OCI-LY3 (cell line): Measurements from ENCODE around the gene DNAH11.

Source experiments
- H2AFZ ChIP-seq: fragments of 200-600, 300-600 bp; shearing (Covaris generic); 2 replicates; pipeline ENCODE4 v1.6.0; 2014; ENCODE audit warnings: antibody characterized with exemption, low read depth, low read length
- H3K27ac ChIP-seq: fragments of 200-600, 300-600 bp; sonication (generic); 2 replicates; pipeline ENCODE4 v1.5.1; 2014; ENCODE audit warnings: mild to moderate bottlenecking, low read length, moderate library complexity, mixed read lengths
- H3K27me3 ChIP-seq: fragments of 200-600, 300-600 bp; sonication (generic); 2 replicates; pipeline ENCODE4 v1.6.1; 2014; ENCODE audit warnings: low read depth, low read length, mixed read lengths
- H3K36me3 ChIP-seq: fragments of 200-600, 300-600 bp; sonication (generic); replicated peaks from 2 replicates; pipeline ENCODE3; 2014; ENCODE audit warnings: low read depth, low read length, mixed read lengths
- H3K4me1 ChIP-seq: fragments of 300-600, 200-600 bp; sonication (generic); 2 replicates; pipeline ENCODE4 v1.6.1; 2014; ENCODE audit warnings: low read length, mixed read lengths
- H3K4me2 ChIP-seq: fragments of 200-600, 300-600 bp; sonication (generic); 2 replicates; pipeline ENCODE4 v1.6.1; 2014; ENCODE audit warnings: low read length, mixed read lengths
- H3K4me3 ChIP-seq: fragments of 300-600, 200-600 bp; sonication (generic); 2 replicates; pipeline ENCODE4 v1.5.1; 2014; ENCODE audit warnings: antibody characterized with exemption, mild to moderate bottlenecking, low read length, moderate library complexity
- H3K79me2 ChIP-seq: fragments of 300-600, 200-600 bp; shearing (Covaris generic); 2 replicates; pipeline ENCODE4 v1.6.1; 2014; ENCODE audit warnings: mild to moderate bottlenecking, low read length, mixed read lengths
- H3K9ac ChIP-seq: fragments of 300-600, 200-600 bp; shearing (Covaris generic); 2 replicates; pipeline ENCODE4 v1.6.0; 2014; ENCODE audit warnings: mild to moderate bottlenecking, low read length, moderate library complexity
- H3K9me3 ChIP-seq: fragments of 200-600, 300-600 bp; shearing (Covaris generic); 2 replicates; pipeline ENCODE4 v1.6.1; 2014; ENCODE audit warnings: low read length, mixed read lengths; ENCODE audit not compliant: insufficient read depth
- H4K20me1 ChIP-seq: fragments of 200-600, 300-600 bp; sonication (generic); 2 replicates; pipeline ENCODE4 v1.6.1; 2016; ENCODE audit warnings: low read length, mixed read lengths; ENCODE audit not compliant: insufficient read depth
- EZH2phosphoT487 ChIP-seq: fragments of 200-600 bp; shearing (Covaris generic); IDR thresholded peaks from 2 replicates; pipeline ENCODE4 v1.6.1; 2018; ENCODE audit warnings: antibody characterized with exemption, mixed run types, low read depth
- TF ChIP-seq, protein P1 (sequence below): fragments of 200-600, 300-600 bp; sonication (generic); IDR thresholded peaks from 2 replicates; pipeline ENCODE4 v1.5.1; 2014; ENCODE audit warnings: antibody characterized with exemption, low read length, low read depth

The DNAH11 gene

DNA sequence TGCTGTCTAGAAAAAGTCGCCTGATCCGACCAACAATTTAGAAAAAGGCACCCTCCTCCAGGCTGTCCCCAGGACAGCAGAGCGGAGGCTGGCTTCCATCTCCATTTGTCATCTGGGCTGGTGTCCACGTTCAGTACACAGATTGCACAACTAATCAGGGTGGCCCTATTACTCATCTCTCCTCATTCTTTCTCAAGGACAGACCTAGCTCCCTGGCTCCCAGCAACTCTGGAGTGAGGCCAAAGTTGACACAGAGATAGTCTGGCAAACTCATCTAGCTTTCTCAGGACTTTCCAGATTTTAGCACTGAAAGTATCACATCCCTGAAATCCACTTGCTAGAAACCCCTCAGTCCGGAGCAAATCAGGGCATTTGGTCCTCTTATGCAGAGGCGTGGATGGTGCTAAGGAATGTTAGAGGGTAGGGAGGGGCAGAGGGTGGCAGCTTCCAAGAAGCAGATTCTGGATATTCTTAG, 75.1 kb downstream of the DNAH11 start:
- no peaks in the 10 kb centered on the region for H4K20me1 ChIP-seq
- H3K79me2 ChIP-seq: no peaks in the 10 kb centered on the region
- no peaks in the 10 kb centered on the region for H3K27me3 ChIP-seq
- H3K36me3 ChIP-seq: no peaks in the 10 kb centered on the region
- no peak overlapping the region for H3K9ac ChIP-seq
- H3K9me3 ChIP-seq: no peaks in the 10 kb centered on the region
- H3K4me3 ChIP-seq: no peak overlapping the region
- no peaks in the 10 kb centered on the region for H3K4me1 ChIP-seq
- H2AFZ ChIP-seq: no peak overlapping the region
- H3K4me2 ChIP-seq: no peak overlapping the region
- H3K27ac ChIP-seq: no peak overlapping the region
- TF ChIP-seq, protein P1, sequence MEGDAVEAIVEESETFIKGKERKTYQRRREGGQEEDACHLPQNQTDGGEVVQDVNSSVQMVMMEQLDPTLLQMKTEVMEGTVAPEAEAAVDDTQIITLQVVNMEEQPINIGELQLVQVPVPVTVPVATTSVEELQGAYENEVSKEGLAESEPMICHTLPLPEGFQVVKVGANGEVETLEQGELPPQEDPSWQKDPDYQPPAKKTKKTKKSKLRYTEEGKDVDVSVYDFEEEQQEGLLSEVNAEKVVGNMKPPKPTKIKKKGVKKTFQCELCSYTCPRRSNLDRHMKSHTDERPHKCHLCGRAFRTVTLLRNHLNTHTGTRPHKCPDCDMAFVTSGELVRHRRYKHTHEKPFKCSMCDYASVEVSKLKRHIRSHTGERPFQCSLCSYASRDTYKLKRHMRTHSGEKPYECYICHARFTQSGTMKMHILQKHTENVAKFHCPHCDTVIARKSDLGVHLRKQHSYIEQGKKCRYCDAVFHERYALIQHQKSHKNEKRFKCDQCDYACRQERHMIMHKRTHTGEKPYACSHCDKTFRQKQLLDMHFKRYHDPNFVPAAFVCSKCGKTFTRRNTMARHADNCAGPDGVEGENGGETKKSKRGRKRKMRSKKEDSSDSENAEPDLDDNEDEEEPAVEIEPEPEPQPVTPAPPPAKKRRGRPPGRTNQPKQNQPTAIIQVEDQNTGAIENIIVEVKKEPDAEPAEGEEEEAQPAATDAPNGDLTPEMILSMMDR: no peak
- no peak for TF ChIP-seq EZH2phosphoT487

GRCh38 chr7:21618706-21619105, 75.9 kb downstream of the DNAH11 start:
- TF ChIP-seq, protein P1: no peak
- no peak for TF ChIP-seq EZH2phosphoT487
- Histone ChIP-seq H3K9ac (no peak overlapping the region), H3K79me2 (no peaks in the 10 kb centered on the region), H3K4me2 (no peak overlapping the region), H3K4me1 (no peaks in the 10 kb centered on the region), H3K27ac (no peak overlapping the region), H3K36me3 (no peaks in the 10 kb centered on the region), H3K27me3 (no peaks in the 10 kb centered on the region), H3K4me3 (no peak overlapping the region), H2AFZ (no peak overlapping the region), H3K9me3 (no peaks in the 10 kb centered on the region), H4K20me1 (no peaks in the 10 kb centered on the region)

- H4K20me1 ChIP-seq: no peaks in the 10 kb centered on the region
- no peak overlapping the region for H3K4me2 ChIP-seq
- no peak overlapping the region for H3K27ac ChIP-seq
- H3K4me3 ChIP-seq: no peak overlapping the region
- H3K4me1 ChIP-seq: peaks cover 9% of the 10 kb centered on the region
- no peak overlapping the region for H2AFZ ChIP-seq
- H3K9ac ChIP-seq: no peak overlapping the region
- no peaks in the 10 kb centered on the region for H3K79me2 ChIP-seq
- H3K27me3 ChIP-seq: no peaks in the 10 kb centered on the region
- no peaks in the 10 kb centered on the region for H3K9me3 ChIP-seq
- no peaks in the 10 kb centered on the region for H3K36me3 ChIP-seq
- no peak for TF ChIP-seq EZH2phosphoT487
- TF ChIP-seq, protein P1: no peak
Observed at GRCh38 chr7:21620054-21620453, 77.2 kb downstream of the DNAH11 start.

- H3K27me3 ChIP-seq: no peaks in the 10 kb centered on the region
- no peak overlapping the region for H3K4me2 ChIP-seq
- peaks cover 9% of the 10 kb centered on the region for H3K4me1 ChIP-seq
- H3K27ac ChIP-seq: no peak overlapping the region
- no peaks in the 10 kb centered on the region for H3K36me3 ChIP-seq
- H3K9me3 ChIP-seq: no peaks in the 10 kb centered on the region
- no peaks in the 10 kb centered on the region for H3K79me2 ChIP-seq
- no peaks in the 10 kb centered on the region for H4K20me1 ChIP-seq
- no peak for TF ChIP-seq EZH2phosphoT487
- TF ChIP-seq, protein P1: no peak
- H3K9ac ChIP-seq: no peak overlapping the region
- H3K4me3 ChIP-seq: no peak overlapping the region
- H2AFZ ChIP-seq: no peak overlapping the region
Observed at GRCh38 chr7:21624320-21624719, 81.5 kb downstream of the DNAH11 start.
